ENCODE measurements around the gene CMTM4. TPM values are rescaled to one million over a fixed set of nuclear protein-coding genes. Genes with fewer than 3 reads are reported as not detected.
A peak's percentile ranks its signal among the peaks of the same experiment; 100 is the strongest.

CMTM4 gene
- total RNA-seq, 4 donors from 2014 or later, result 12.7 to 21.2 (median 17.2) TPM

GRCh38 chr16:66618588-66619375, 77.8 kb downstream of the CMTM4 start:
- 27 to 30% methylated on average over 4 to 7 of the region's 10 CpGs for WGBS, 2 donors (ENCODE audit: low coverage in 1 of 2)
- ATAC-seq, result peak; percentile 80
- peaks cover 0 to 44% of the 10 kb centered on the region in 2 donors for H3K36me3 ChIP-seq
- no peak overlapping the region for H3K4me3 ChIP-seq
- peaks cover 0 to 17% (median 0%) of the 10 kb centered on the region in 3 donors for H3K4me1 ChIP-seq
- H3K27ac ChIP-seq, result peak overlapping the region in 1 of 4 donors; percentile 45
- no peaks in the 10 kb centered on the region for H3K27me3 ChIP-seq
- H3K9me3 ChIP-seq, result no peaks in the 10 kb centered on the region
- TF ChIP-seq CTCF (IDR thresholded peaks at IDR 0.05) (no peak), POLR2A (IDR thresholded peaks at IDR 0.05) (no peak), POLR2AphosphoS5 (IDR thresholded peaks at IDR 0.05) (no peak), EP300 (IDR thresholded peaks at IDR 0.05) (no peak)

- Histone ChIP-seq H3K4me1 (peaks cover 0 to 17% (median 0%) of the 10 kb centered on the region in 3 donors), H3K36me3 (peaks cover 0 to 49% of the 10 kb centered on the region in 2 donors), H3K27ac (no peak overlapping the region), H3K27me3 (no peaks in the 10 kb centered on the region), H3K9me3 (no peaks in the 10 kb centered on the region), H3K4me3 (no peak overlapping the region)
- 52 to 77% methylated on average over 6 to 7 of the region's 7 CpGs for WGBS, 2 donors (ENCODE audit: low coverage in 1 of 2)
- ATAC-seq, result no peak
- TF ChIP-seq EP300 (IDR thresholded peaks at IDR 0.05) (no peak), POLR2AphosphoS5 (IDR thresholded peaks at IDR 0.05) (no peak)
These were observed 78.8 kb downstream of the CMTM4 start for GRCh38 chr16:66617728-66618127.

GRCh38 chr16:66617010-66617434, 79.5 kb downstream of the CMTM4 start:
- peaks cover 0 to 17% (median 0%) of the 10 kb centered on the region in 3 donors for H3K4me1 ChIP-seq
- no peaks in the 10 kb centered on the region for H3K27me3 ChIP-seq
- TF ChIP-seq CTCF (IDR thresholded peaks at IDR 0.05) (no peak), POLR2A (IDR thresholded peaks at IDR 0.05) (no peak), EP300 (IDR thresholded peaks at IDR 0.05) (no peak), POLR2AphosphoS5 (IDR thresholded peaks at IDR 0.05) (no peak)
- no peaks in the 10 kb centered on the region for H3K9me3 ChIP-seq
- H3K27ac ChIP-seq, result no peak overlapping the region
- 80 to 83% methylated on average over 1 of the region's 2 CpGs for WGBS, 2 donors (ENCODE audit: low coverage in 1 of 2)
- ATAC-seq, result no peak
- H3K36me3 ChIP-seq, result peaks cover 0 to 49% of the 10 kb centered on the region in 2 donors
- no peak overlapping the region for H3K4me3 ChIP-seq

- Histone ChIP-seq H3K36me3 (peaks cover 0 to 49% of the 10 kb centered on the region in 2 donors), H3K4me3 (no peak overlapping the region), H3K9me3 (no peaks in the 10 kb centered on the region), H3K27me3 (no peaks in the 10 kb centered on the region), H3K27ac (no peak overlapping the region), H3K4me1 (peaks cover 0 to 17% (median 0%) of the 10 kb centered on the region in 3 donors)
- WGBS, 2 donors (ENCODE audit: low coverage in 1 of 2), result 64 to 86% methylated on average over 6 of the region's 9 CpGs
- TF ChIP-seq CTCF (IDR thresholded peaks at IDR 0.05), result no peak
- no peak for TF ChIP-seq POLR2AphosphoS5 (IDR thresholded peaks at IDR 0.05)
- no peak for TF ChIP-seq EP300 (IDR thresholded peaks at IDR 0.05)
- TF ChIP-seq POLR2A (IDR thresholded peaks at IDR 0.05), result no peak
- no peak for ATAC-seq
These were observed 80.0 kb downstream of the CMTM4 start for GRCh38 chr16:66616592-66616991.

- Histone ChIP-seq H3K4me1 (peaks cover 0 to 17% (median 0%) of the 10 kb centered on the region in 3 donors), H3K36me3 (peaks cover 0 to 49% of the 10 kb centered on the region in 2 donors), H3K9me3 (no peaks in the 10 kb centered on the region), H3K27ac (no peak overlapping the region), H3K4me3 (no peak overlapping the region), H3K27me3 (no peaks in the 10 kb centered on the region)
- no peak for ATAC-seq
- TF ChIP-seq EP300 (IDR thresholded peaks at IDR 0.05), result no peak
- no peak for TF ChIP-seq POLR2AphosphoS5 (IDR thresholded peaks at IDR 0.05)
- TF ChIP-seq CTCF (IDR thresholded peaks at IDR 0.05), result no peak
- no peak for TF ChIP-seq POLR2A (IDR thresholded peaks at IDR 0.05)
- 90 to 92% methylated on average over 3 to 4 of the region's 4 CpGs for WGBS, 2 donors (ENCODE audit: low coverage in 1 of 2)
These were observed 80.4 kb downstream of the CMTM4 start for GRCh38 chr16:66616169-66616568.

Data from gastroesophageal sphincter (tissue), 4 donors.